Measurements from ENCODE around the gene SSRP1.

Gene SSRP1

DNA sequence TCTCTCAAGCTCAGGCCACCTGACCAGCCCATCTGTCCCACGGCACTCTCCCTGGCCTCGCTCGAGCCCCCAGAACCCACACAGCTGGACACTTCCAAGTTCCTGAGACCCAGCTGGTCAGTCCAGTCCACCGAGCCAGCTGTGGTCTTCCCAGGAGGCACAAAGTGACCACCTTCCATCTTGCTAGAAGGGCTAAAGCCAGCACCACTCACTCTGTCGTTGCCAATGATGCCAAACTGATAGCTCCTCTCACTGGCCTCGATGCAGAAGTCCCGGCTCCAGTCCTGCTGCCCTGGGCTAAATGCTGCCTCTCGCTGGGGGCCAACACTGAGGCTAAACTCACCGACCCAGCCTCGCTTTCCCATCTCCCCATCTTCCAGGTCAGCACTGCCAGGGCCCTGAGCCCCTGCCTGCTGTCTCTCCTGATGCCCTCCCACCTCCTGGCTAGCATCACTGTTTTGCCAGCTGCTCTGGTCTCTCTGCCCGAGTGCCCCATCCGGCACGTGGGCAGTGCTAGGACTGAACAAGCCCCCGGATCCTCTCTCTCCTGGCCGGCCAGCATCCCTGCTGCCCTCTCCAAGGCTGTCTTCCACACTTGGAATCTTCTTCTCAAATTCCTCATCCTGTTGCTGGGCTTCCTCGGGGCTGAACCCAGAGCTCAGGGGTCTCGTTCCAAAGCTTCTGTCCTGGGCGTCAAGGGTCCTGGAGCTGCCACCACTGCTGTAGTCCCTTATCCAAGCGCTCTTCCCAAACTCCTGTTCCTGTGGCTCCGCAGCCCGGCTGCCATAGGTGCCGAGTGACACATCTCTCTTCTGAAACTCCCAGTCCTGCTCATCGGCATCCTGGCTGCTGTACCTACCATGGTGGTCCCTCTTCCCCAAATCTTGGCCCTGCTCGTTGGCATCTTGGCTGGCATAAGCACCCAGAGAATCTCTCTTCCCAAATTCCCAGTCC, 26.3 kb downstream of the SSRP1 start:
- Mint-ChIP-seq H3K4me1 (peaks cover 14% of the 10 kb centered on the region), H3K9me3 (no peaks in the 10 kb centered on the region), H3K36me3 (ENCODE audit: low read depth) (peaks cover 7% of the 10 kb centered on the region), H3K4me3 (no peak overlapping the region), H3K27ac (no peak overlapping the region), H3K27me3 (no peaks in the 10 kb centered on the region)
- ATAC-seq (no peak), DNase-seq (no peak)

DNA sequence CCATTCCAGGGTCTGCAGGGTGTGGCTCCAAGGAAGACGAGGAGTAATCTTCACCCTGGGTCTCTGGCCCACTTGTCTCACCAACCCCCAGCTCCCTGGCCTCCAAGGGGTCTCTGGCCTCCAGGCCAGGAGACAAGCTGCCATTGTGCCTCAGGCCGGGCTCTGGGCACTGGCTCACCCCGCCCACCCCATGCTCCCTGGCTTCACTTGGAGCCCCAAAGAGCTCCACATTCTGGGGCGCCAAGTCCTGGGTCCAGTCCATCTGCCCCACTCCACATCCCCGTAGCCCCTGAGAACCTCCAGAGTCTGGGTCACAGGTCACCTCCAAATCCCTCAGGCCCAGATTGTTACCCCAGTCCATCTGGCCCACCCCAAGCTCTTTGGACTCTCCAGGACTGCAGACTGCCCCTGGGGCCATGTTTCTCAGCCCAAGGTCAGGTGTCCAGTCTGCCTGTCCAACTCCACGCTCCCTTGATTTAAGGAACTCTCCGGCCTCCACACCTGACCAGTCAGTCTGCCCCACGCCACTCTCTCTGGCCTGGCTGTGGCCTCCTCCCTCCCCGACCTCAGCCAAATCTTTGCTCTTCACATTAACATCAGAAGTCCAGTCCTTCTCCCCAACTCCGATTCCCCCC, 27.1 kb downstream of the SSRP1 start:
- no peak for DNase-seq
- Mint-ChIP-seq H3K4me1 (peaks cover 14% of the 10 kb centered on the region), H3K36me3 (ENCODE audit: low read depth) (peaks cover 5% of the 10 kb centered on the region), H3K4me3 (no peak overlapping the region), H3K27ac (no peak overlapping the region), H3K9me3 (no peaks in the 10 kb centered on the region), H3K27me3 (no peaks in the 10 kb centered on the region)
- ATAC-seq = no peak

DNA sequence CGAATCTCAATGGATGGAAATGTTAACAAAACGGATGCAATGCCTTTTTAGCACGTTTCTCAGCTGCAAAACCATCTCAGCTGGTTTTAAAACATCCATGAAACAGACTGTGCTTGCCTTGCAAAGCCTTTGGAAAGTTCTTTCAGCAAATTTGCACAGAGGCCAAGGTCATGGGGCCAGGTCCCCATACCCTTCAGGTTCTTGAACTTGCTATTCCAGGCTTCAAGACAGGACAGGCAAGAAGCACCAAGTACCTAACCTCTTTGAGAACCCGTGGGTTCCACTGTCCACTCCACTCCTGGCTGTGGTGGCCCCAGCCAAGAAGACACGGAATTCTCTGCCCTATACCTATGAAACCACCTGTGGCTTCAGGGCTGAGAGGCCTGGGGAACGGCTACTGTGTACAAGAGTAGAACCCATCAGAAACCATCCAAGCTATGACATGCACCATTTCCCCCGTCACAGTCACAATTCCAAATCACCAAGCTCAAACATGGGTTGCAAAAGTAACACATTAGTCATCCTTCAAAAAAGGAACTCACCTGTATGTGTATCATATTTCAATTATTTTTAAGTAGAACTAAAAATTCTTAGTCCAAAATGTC, 27.9 kb downstream of the SSRP1 start:
- H3K9me3 Mint-ChIP-seq = no peaks in the 10 kb centered on the region

DNA sequence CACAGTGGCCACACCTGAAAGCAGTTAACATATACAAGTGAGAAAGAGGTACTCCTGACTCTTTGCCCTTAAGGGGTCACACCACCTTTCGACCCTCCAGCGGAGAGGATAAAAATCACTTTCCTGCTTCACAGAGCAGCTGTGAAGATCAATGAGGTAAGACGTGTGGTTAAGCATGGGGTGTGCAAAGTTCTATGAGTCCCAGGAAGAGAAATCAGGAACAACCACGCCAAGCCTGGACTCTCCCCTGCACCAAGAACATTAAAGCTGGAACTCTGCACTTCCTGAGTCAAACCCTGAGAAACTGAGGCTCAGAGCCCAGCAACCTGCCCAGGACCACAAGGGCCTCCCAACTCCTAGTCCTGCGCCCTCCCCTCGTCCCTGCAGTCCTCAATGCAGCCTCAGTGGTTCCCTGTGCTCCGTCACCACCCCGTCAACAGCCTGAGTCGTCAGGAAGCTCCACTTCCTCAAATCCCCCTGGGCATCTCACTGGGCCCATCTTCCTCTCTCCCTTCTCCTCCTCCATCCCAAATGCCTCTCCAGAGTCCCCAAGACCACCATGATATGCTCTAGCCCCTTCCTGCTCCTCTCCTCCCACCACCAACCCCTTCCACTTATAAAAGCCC, 28.6 kb downstream of the SSRP1 start:
- no peak overlapping the region for H3K27ac Mint-ChIP-seq
- ATAC-seq (no peak), DNase-seq (no peak)
- H3K36me3 Mint-ChIP-seq (ENCODE audit: low read depth) = peaks cover 5% of the 10 kb centered on the region
- no peak overlapping the region for H3K4me3 Mint-ChIP-seq
- no peaks in the 10 kb centered on the region for H3K27me3 Mint-ChIP-seq
- peaks cover 11% of the 10 kb centered on the region for H3K4me1 Mint-ChIP-seq
- no peaks in the 10 kb centered on the region for H3K9me3 Mint-ChIP-seq

More for the DNA sequence above, 27.9 kb downstream of the SSRP1 start:
- DNase-seq (no peak), ATAC-seq (no peak)
- Mint-ChIP-seq H3K4me3 (no peak overlapping the region), H3K27ac (no peak overlapping the region), H3K27me3 (no peaks in the 10 kb centered on the region), H3K4me1 (peaks cover 14% of the 10 kb centered on the region), H3K36me3 (ENCODE audit: low read depth) (peaks cover 5% of the 10 kb centered on the region)

DNA sequence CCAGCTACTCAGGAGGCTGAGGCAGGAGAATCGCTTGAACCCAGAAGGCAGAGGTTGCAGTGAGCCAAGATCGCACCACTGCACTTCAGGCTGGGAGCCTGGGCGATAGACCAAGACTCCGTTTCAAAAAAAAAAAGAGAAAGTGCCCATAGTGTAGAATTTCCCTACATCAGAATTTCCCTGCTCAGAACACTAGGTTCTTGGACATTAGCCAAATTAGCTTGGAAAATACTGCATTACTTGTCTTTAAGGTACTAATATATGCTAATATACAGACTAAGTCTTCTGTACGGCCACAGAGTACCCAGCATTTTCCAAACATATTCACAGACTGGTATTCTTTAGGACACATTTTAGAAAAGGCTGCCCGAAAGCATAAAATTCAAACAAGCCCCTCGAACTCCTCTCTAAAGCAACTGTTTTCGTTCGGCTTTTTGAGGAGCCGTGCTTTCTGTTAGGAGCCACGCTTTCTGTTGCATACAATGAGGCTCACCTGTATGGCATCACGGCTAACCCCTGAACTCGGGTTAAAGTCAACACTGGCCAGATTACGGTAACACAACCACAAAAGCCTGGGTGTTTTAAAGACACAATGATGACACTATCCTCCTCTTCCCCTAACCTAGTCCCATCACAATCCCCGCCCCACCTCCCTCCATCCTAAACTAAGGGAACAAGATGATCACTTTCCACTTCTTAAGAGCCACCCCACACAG, 29.4 kb downstream of the SSRP1 start:
- Mint-ChIP-seq H3K9me3 (no peaks in the 10 kb centered on the region), H3K4me1 (peaks cover 7% of the 10 kb centered on the region), H3K27ac (no peak overlapping the region), H3K27me3 (no peaks in the 10 kb centered on the region), H3K36me3 (ENCODE audit: low read depth) (peaks cover 12% of the 10 kb centered on the region), H3K4me3 (no peak overlapping the region)
- DNase-seq (no peak), ATAC-seq (no peak)

DNA sequence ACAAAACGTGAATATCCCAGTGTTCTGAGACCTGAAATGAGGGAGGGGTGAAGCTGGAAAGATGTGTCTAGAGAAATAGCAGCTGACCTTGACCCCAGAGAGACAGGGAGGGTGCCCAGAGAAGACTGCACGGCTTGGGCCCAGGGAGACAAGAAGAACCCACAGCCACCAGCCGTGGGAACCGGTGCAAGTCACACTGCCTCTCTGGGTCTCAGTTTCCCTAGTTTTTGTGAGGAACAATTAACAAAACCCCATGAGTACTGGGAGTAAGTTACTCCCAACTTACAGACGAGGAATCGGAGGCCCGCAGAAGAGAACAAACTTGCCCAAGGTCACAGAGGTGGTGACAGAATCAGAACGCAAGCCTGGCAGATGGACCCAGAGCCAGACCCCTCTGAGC, 30.2 kb downstream of the SSRP1 start:
- no peaks in the 10 kb centered on the region for H3K27me3 Mint-ChIP-seq
- H3K27ac Mint-ChIP-seq = no peak overlapping the region

DNA sequence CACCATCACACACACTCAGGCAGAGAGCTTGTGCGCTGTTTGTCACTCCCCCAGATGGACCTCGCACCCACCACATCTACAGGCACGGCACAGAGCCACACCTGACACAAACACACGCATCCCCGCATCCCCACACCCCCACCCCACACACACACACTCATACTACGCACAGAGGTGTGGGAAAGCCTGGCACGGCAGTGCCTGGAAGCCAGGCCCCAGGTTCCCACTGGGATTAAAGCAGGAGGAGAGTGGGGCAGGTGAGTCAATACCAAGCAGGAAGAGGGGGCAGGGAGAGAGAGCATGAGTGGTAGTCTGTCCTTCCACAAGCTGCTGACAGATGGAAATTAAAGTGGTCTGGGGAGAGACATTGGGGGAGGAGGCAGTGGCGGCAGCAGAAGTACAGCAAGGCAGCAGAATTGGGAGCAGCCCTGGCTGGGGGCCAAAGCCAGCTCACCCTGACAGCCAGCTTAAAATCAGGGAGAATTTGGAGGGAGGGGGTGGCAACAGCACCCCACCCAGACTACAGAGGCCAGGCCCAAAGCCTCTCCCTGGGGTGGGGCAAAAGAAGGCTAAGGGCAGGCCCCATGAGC, 31.6 kb downstream of the SSRP1 start:
- Mint-ChIP-seq H3K36me3 (ENCODE audit: low read depth) (peaks cover 28% of the 10 kb centered on the region), H3K9me3 (peaks cover 5% of the 10 kb centered on the region), H3K27me3 (no peaks in the 10 kb centered on the region), H3K27ac (no peak overlapping the region), H3K4me3 (no peak overlapping the region), H3K4me1 (no peaks in the 10 kb centered on the region)
- DNase-seq = no peak
- no peak for ATAC-seq

More for the DNA sequence above, 30.2 kb downstream of the SSRP1 start:
- no peaks in the 10 kb centered on the region for H3K9me3 Mint-ChIP-seq
- peaks cover 20% of the 10 kb centered on the region for H3K36me3 Mint-ChIP-seq (ENCODE audit: low read depth)
- no peak for ATAC-seq
- no peak overlapping the region for H3K4me3 Mint-ChIP-seq
- no peak for DNase-seq
- H3K4me1 Mint-ChIP-seq = peaks cover under 1% of the 10 kb centered on the region

DNA sequence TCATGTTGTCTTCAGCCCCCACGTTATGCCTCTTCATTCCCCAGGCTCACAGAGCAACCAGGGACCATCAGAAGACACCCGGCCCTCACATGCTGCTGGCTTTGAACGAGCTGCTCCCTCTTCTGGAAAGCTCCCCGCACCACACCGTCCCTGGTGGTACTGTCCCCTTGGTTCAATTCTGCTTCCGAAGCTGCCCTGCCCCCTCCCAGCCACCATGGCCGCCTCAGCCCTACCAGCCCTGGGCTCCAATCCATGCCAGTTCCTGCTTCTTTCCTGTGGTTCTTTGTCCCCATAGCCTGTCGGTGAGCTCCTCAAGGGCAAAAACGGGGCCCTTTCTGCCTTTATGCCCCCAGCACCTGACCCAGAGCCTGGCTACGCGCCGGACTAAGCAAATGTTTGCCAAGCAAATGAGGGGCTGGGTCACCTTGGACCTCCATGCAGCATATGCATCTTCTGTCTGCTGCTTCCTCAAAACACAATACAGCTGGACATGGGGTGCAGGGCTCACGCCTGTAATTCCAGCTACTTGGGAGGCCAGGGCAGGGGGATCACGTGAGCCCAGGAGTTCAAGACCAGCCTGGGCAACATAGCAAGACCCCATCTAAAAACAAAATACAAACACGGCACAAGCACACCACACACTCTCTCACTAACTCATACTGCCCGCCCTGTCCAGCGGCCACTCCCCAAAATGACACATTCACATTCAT, 32.3 kb downstream of the SSRP1 start:
- ATAC-seq = no peak
- peaks cover 5% of the 10 kb centered on the region for H3K9me3 Mint-ChIP-seq

DNA sequence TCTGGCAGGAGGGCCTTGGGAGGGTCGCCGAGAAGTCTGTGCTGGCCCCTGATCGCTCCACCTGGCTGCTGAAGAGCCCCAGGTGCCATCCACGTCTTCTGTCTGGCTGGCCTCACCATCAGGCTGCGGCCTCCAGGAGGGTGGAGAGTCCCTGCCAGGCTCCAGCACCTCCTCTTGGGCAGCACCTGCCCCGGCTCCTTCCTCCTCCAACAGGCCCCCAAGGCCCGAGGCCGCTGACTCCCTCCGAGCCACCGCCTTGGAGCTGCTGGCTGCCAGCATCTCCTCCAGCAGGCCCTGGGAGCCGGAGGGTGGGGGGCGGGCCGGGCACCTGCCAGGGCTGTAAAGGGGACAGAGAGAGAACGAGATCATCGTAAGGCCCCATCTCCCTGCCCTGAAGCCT, 33.2 kb downstream of the SSRP1 start:
- ATAC-seq (no peak), DNase-seq (no peak)
- Mint-ChIP-seq H3K4me1 (no peaks in the 10 kb centered on the region), H3K4me3 (no peak overlapping the region), H3K27ac (no peak overlapping the region), H3K27me3 (no peaks in the 10 kb centered on the region), H3K36me3 (ENCODE audit: low read depth) (peaks cover 34% of the 10 kb centered on the region), H3K9me3 (peaks cover 11% of the 10 kb centered on the region)

More for the DNA sequence above, 32.3 kb downstream of the SSRP1 start:
- no peaks in the 10 kb centered on the region for H3K4me1 Mint-ChIP-seq
- H3K27ac Mint-ChIP-seq = no peak overlapping the region
- no peaks in the 10 kb centered on the region for H3K27me3 Mint-ChIP-seq
- peaks cover 30% of the 10 kb centered on the region for H3K36me3 Mint-ChIP-seq (ENCODE audit: low read depth)
- no peak for DNase-seq
- no peak overlapping the region for H3K4me3 Mint-ChIP-seq

DNA sequence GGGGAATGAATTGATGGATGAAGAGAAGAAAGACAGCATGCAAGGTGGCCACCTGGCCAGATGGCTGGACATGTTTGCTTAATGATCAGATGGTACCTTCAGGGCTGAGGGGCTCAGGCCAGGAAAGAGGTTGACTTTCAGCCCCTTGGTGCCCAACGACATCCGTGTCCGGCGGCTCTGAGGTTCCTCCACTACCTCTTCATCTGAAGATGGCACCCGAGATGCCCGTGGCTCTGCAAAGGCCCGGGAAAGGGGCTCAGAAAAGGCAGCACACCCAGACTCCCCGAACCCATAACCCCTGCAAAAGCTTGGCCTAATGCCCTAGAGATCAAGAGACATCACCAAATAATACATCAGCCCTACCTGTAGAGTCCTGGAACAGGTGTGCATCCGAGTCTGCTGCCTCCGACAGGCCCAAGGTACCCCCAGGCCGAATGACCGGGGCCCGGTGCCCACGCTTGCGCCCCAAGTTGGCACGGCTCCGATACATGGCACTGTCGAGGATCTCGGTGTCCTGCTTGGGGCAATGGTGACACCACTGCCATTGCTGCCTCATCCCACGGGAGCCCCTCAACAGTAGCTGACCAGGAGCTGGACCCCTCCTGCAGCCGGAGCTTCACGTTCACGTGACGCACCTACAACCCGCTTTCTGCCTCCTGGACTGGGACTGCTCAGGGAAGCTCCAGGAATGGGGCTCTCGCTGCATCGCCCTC, 33.8 kb downstream of the SSRP1 start:
- no peak overlapping the region for H3K27ac Mint-ChIP-seq
- no peak overlapping the region for H3K4me3 Mint-ChIP-seq
- peaks cover 34% of the 10 kb centered on the region for H3K36me3 Mint-ChIP-seq (ENCODE audit: low read depth)

DNA sequence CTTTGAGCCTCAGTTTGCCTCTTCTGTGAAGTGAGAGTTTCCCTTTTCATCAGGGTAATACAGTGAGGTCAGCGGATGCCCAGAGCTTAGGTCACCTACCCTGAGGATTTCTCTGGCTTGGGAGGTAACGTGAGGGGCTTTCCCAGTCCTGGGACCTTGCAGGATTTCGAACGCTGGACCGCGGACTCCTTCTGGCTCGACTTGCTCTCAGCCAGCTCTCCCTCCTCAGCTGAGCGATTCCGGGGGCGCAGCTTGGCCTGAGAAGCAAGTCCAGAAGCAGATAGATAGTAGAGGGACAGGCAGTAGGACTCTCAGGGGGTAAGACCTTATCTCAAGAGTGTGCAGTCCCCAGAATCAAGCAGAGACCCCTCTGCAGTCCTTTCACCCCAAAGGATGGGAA, 34.9 kb downstream of the SSRP1 start:
- Mint-ChIP-seq H3K9me3 (peaks cover 11% of the 10 kb centered on the region), H3K27ac (no peak overlapping the region), H3K4me3 (no peak overlapping the region), H3K36me3 (ENCODE audit: low read depth) (peaks cover 34% of the 10 kb centered on the region), H3K4me1 (no peaks in the 10 kb centered on the region), H3K27me3 (no peaks in the 10 kb centered on the region)
- DNase-seq = no peak
- no peak for ATAC-seq

More for the DNA sequence above, 33.8 kb downstream of the SSRP1 start:
- DNase-seq (no peak), ATAC-seq (no peak)
- no peaks in the 10 kb centered on the region for H3K27me3 Mint-ChIP-seq
- peaks cover 11% of the 10 kb centered on the region for H3K9me3 Mint-ChIP-seq
- H3K4me1 Mint-ChIP-seq = no peaks in the 10 kb centered on the region

DNA sequence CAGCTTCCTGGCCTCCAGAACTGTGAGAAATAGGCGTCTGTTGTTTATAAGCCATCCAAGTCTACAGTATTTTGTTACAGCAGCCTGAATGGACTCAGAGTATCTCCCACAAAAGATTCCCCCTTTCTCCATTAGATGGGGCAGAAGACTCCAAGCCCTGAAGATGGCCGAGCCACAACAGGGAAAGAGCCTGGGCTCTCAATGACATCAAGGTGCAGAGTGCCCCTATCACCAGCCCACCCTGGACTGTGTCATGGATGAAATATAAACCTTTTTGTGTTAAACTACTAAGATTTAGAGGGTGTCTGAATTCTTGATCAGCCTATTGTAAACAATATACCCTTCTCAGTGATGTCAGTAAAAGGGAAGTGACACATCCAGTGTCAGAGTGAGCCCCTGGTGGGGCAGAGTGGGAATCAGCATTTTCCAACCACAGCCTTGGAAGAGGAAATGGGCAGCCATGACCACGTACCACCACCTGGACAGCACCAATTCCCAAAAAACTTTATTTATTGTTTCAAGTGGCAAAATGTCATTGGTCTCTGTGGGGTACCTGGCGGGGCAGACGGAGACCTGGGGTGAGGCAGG, 36.4 kb downstream of the SSRP1 start:
- no peak for ATAC-seq
- Mint-ChIP-seq H3K27me3 (no peaks in the 10 kb centered on the region), H3K9me3 (peaks cover 11% of the 10 kb centered on the region), H3K4me3 (no peak overlapping the region), H3K27ac (no peak overlapping the region), H3K36me3 (ENCODE audit: low read depth) (peaks cover 34% of the 10 kb centered on the region), H3K4me1 (no peaks in the 10 kb centered on the region)
- DNase-seq = no peak
